NCI-H1436 treated with DMSO at 0.1 percent for 48 hours (cell line): ENCODE results near the gene ZNF367.

Experiments used
- DNase-seq: peaks from one replicate; lab custom pipeline; 2025; lab: John Stamatoyannopoulos, UW

Gene ZNF367

GRCh38 chr9:96436456-96437126 lies 18.4 kb upstream of the ZNF367 start:
- DNase-seq, result no peak

- no peak for DNase-seq
These were observed 17.9 kb upstream of the ZNF367 start for GRCh38 chr9:96436063-96436455.

GRCh38 chr9:96435345-96435744 lies 17.2 kb upstream of the ZNF367 start:
- no peak for DNase-seq

- DNase-seq, result no peak
These were observed 12.2 kb upstream of the ZNF367 start for GRCh38 chr9:96430377-96430776.

- no peak for DNase-seq
These were observed 11.6 kb upstream of the ZNF367 start for GRCh38 chr9:96429732-96430131.

GRCh38 chr9:96425500-96426169 lies 7.5 kb upstream of the ZNF367 start:
- no peak for DNase-seq

- no peak for DNase-seq
These were observed 5.8 kb upstream of the ZNF367 start for GRCh38 chr9:96423985-96424336.

GRCh38 chr9:96423322-96423984 lies 5.3 kb upstream of the ZNF367 start:
- no peak for DNase-seq

- DNase-seq, result no peak
These were observed 2.5 kb upstream of the ZNF367 start for GRCh38 chr9:96420468-96421219.

GRCh38 chr9:96419691-96419969 lies 1.5 kb upstream of the ZNF367 start:
- DNase-seq, result no peak

- peak; percentile 41 for DNase-seq
These were observed 935 bp upstream of the ZNF367 start for GRCh38 chr9:96418920-96419690.

GRCh38 chr9:96417661-96418082 lies 498 bp downstream of the ZNF367 start:
- no peak for DNase-seq

GRCh38 chr9:96417051-96417586 lies 1.1 kb downstream of the ZNF367 start:
- no peak for DNase-seq

GRCh38 chr9:96413302-96414221 lies 4.6 kb downstream of the ZNF367 start:
- peak; percentile 52 for DNase-seq

- no peak for DNase-seq
These were observed 5.8 kb downstream of the ZNF367 start for GRCh38 chr9:96412174-96412913.

GRCh38 chr9:96411129-96411838 lies 6.9 kb downstream of the ZNF367 start:
- no peak for DNase-seq

GRCh38 chr9:96408409-96409280 lies 9.5 kb downstream of the ZNF367 start:
- DNase-seq, result no peak
